ENCODE measurements around the gene CTSC. TPM values are rescaled to one million over a fixed set of nuclear protein-coding genes. Genes with fewer than 3 reads are reported as not detected.

Gene CTSC
- total RNA-seq, 1 experiment from 2014 or later: 359 TPM

DNA sequence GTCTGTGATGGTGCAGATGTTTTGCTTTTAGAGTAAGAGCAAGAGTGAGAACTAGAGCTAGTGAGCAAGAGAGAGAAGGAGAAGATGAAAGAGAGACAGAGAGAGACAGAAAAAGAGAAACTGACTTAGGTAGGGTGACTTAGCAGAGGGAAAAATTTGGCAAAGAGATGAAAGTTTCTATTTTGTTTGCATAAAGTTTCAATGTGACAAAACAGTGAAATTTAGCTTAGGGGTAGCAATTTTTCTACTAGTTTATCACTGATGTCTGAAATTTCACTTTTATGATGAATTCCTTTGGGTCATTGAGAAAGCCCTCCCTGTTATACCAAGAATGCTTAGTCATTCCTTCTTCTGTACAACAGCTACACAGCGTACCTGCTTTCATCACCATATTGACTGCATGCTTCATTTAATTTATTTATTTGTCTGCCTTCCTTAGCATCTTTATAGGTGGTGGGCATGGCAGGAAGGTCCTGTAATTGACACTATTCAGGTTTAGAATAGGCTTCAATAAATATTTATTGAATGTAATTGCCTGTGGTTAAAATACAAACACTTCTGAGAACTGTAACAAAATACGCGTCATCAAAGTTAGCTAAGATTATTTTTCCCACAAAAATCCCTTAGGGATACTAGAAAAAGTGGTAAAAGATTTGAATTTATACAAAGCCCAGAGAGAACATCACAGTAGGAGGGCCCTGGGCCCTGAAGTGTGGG, 19.9 kb upstream of the CTSC start:
- Mint-ChIP-seq H3K4me1 (peaks cover 14 to 18% of the 10 kb centered on the region in 2 experiments), H3K4me3 (no peak overlapping the region), H3K9me3 (no peaks in the 10 kb centered on the region), H3K36me3 (ENCODE audit: insufficient read depth in 1 of 3, low read depth in 3 of 3) (no peaks in the 10 kb centered on the region), H3K27ac (peak overlapping the region in 2 of 3 experiments; percentile 17 to 65; a peak in 3 of 7 replicates), H3K27me3 (ENCODE audit: low read depth) (no peaks in the 10 kb centered on the region)
- Histone ChIP-seq H3K56ac (ENCODE audit: insufficient read length, low read depth, low read length) (no peak overlapping the region), H3K14ac (ENCODE audit: insufficient read depth, low read length) (no peak overlapping the region), H3T11ph (ENCODE audit: low read length) (no peak overlapping the region), H3K79me1 (ENCODE audit: insufficient read depth, low read depth, low read length, poor library complexity, severe bottlenecking) (no peaks in the 10 kb centered on the region), H3K27ac (ENCODE audit: insufficient read length, low read depth, low read length) (no peak overlapping the region), H3K18ac (ENCODE audit: insufficient read length, low read depth, low read length) (no peak overlapping the region), H4K5ac (ENCODE audit: insufficient read length, low read depth, low read length) (no peak overlapping the region), H3K79me2 (ENCODE audit: insufficient read depth, low read length) (no peaks in the 10 kb centered on the region), H3K23me2 (ENCODE audit: insufficient read length, low read depth, low read length, poor library complexity, severe bottlenecking) (no peaks in the 10 kb centered on the region), H2BK15ac (ENCODE audit: low read depth, low read length) (no peak overlapping the region), H4K91ac (ENCODE audit: insufficient read length, low read depth, low read length) (no peak overlapping the region), H3K9me3 (ENCODE audit: control insufficient read depth, low read depth, low read length) (no peaks in the 10 kb centered on the region), H3K4me1 (ENCODE audit: insufficient read depth, low read length) (peaks cover 3% of the 10 kb centered on the region; the same call in 1 of the 2 replicates), H4K8ac (replicated peaks; ENCODE audit: insufficient read length, low read depth, low read length) (no peak overlapping the region), H2BK120ac (ENCODE audit: low read depth, low read length, poor library complexity, severe bottlenecking) (no peak overlapping the region), H2BK12ac (ENCODE audit: insufficient read length, low read depth, low read length) (no peak overlapping the region), H2AFZ (ENCODE audit: low read length) (no peak overlapping the region), H4K20me1 (ENCODE audit: control insufficient read depth, insufficient read depth, insufficient read length) (no peaks in the 10 kb centered on the region), H3K4me2 (ENCODE audit: insufficient read depth, insufficient read length, low read length) (no peak overlapping the region), H3K23ac (ENCODE audit: insufficient read length, low read depth, low read length) (no peak overlapping the region), H2AK5ac (ENCODE audit: insufficient read length, low read length) (no peak overlapping the region), H3K4ac (ENCODE audit: low read depth, low read length) (no peak overlapping the region), H3K27me3 (ENCODE audit: insufficient read depth, low read length) (no peaks in the 10 kb centered on the region), H2BK20ac (ENCODE audit: low read depth, low read length, poor library complexity, severe bottlenecking) (no peak overlapping the region), H3K9ac (ENCODE audit: extremely low read depth, insufficient read length, low read length) (no peak overlapping the region), H2BK5ac (ENCODE audit: insufficient read length, low read length) (no peak overlapping the region)
- no CpG with 5 or more reads among the region's 3 CpGs for WGBS (ENCODE audit: extremely low coverage, insufficient read length, low lambda C conversion rate)
- DNase-seq: no peak
- TF ChIP-seq, protein P1, sequence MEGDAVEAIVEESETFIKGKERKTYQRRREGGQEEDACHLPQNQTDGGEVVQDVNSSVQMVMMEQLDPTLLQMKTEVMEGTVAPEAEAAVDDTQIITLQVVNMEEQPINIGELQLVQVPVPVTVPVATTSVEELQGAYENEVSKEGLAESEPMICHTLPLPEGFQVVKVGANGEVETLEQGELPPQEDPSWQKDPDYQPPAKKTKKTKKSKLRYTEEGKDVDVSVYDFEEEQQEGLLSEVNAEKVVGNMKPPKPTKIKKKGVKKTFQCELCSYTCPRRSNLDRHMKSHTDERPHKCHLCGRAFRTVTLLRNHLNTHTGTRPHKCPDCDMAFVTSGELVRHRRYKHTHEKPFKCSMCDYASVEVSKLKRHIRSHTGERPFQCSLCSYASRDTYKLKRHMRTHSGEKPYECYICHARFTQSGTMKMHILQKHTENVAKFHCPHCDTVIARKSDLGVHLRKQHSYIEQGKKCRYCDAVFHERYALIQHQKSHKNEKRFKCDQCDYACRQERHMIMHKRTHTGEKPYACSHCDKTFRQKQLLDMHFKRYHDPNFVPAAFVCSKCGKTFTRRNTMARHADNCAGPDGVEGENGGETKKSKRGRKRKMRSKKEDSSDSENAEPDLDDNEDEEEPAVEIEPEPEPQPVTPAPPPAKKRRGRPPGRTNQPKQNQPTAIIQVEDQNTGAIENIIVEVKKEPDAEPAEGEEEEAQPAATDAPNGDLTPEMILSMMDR (conservative IDR thresholded peaks at IDR 0.05): no peak
